Sigmoid colon (tissue), 7 donors: Measurements from ENCODE around the gene DNPEP. TPM values are rescaled to one million over a fixed set of nuclear protein-coding genes. Genes with fewer than 3 reads are reported as not detected.

Source experiments
- DNase-seq: peaks from one replicate; pipeline ENCODE4 v3.0.0-alpha.2; 2019
- H3K27ac ChIP-seq, 4 donors: fragments of 200-600 bp; sonication (generic); one replicate each; pipeline ENCODE4 v1.5.1; 2016 to 2019; ENCODE audit warnings: mild to moderate bottlenecking in 1 of 4
- H3K27me3 ChIP-seq, 3 donors: fragments of 200-600 bp; sonication (generic); one replicate each; pipeline ENCODE4 v1.5.1; 2019; ENCODE audit warnings: mild to moderate bottlenecking in 1 of 3
- H3K36me3 ChIP-seq, 4 donors: fragments of 200-600 bp; sonication (generic); one replicate each; pipeline ENCODE4 v1.5.1; 2016 to 2019
- H3K4me1 ChIP-seq, 4 donors: fragments of 200-600 bp; sonication (generic); one replicate each; pipeline ENCODE4 v1.5.1; 2017 to 2019
- H3K4me3 ChIP-seq, 4 donors: fragments of 200-600 bp; sonication (generic); one replicate each; pipeline ENCODE4 v1.5.1; 2017 to 2019; ENCODE audit warnings: mild to moderate bottlenecking in 2 of 4, moderate library complexity in 1 of 4
- H3K9me3 ChIP-seq, 4 donors: fragments of 200-600 bp in 3 of 4; sonication (generic) in 3 of 4; one replicate each; pipeline versions ENCODE4 v1.5.1 to v1.6.1; 2013 to 2019
- CTCF ChIP-seq, 4 experiments: fragments of 450-650 bp in 3 of 4; fragments of 200-600 bp in 1 of 4; IDR thresholded peaks; one replicate each; pipeline ENCODE4 v1.5.1; 2016 to 2019; ENCODE audit warnings: antibody characterized with exemption in 4 of 4, mild to moderate bottlenecking in 3 of 4, moderate library complexity in 2 of 4
- EP300 ChIP-seq, 4 donors: sonication (generic); formaldehyde crosslinking; IDR thresholded peaks; one replicate each; pipeline ENCODE4 v1.6.1; 2017; ENCODE audit warnings: antibody characterized with exemption in 4 of 4
- POLR2A ChIP-seq, 2 donors: fragments of 450-650 bp; IDR thresholded peaks; one replicate each; pipeline ENCODE4 v1.6.1; 2016; ENCODE audit warnings: antibody characterized with exemption in 2 of 2, mild to moderate bottlenecking in 2 of 2, moderate library complexity in 2 of 2
- POLR2AphosphoS5 ChIP-seq, 4 donors: sonication (generic); formaldehyde crosslinking; IDR thresholded peaks; one replicate each; pipeline ENCODE4 v1.6.1; 2017; ENCODE audit warnings: antibody characterized with exemption in 4 of 4
- WGBS, 2 donors: extraction: QIAGEN DNeasy Blood & Tissue Kit; methylation state at CpG; one replicate each; pipeline ENCODE4 v1.1.7; 2013; 5-methylcytosine and 5-hydroxymethylcytosine counted together
- intact Hi-C: fragments of 100-400 bp; cut with DNase I; formaldehyde crosslinking; loops from one replicate; pipeline ENCODE4 v1.15.1; 2023
- polyA plus RNA-seq, 3 donors: library from polyadenylated mRNA; stranded (reverse); fragments of 200-250 nt; gene quantifications; one replicate each; pipeline ENCODE4 v1.2.3, GENCODE V29; 2013
- small RNA-seq, 3 donors: library from RNA; depleted of rRNA; stranded (forward); fragments of <200 nt; gene quantifications; one replicate each; pipeline ENCODE3, GENCODE V24; 2016
- total RNA-seq, 4 donors: library from RNA; depleted of rRNA; stranded (reverse); fragments of >200 nt; gene quantifications; one replicate each; pipeline ENCODE4 v1.1.0, GENCODE V29; 2016
- donor health status: healthy with polysubstance abuse.
- donor health status: Bipolar disorder and iron deficiency.
- donor health status: healthy.

Gene DNPEP
- total and polyA plus RNA-seq, 7 donors = 43.2 to 137 (median 62.8) TPM

GRCh38 chr2:219325657-219326315 lies 61.9 kb downstream of the DNPEP start:
- Histone ChIP-seq H3K4me1 (no peaks in the 10 kb centered on the region), H3K27ac (no peak overlapping the region), H3K4me3 (no peak overlapping the region), H3K36me3 (no peaks in the 10 kb centered on the region), H3K9me3 (peaks cover 0 to 2% (median 0%) of the 10 kb centered on the region in 4 donors), H3K27me3 (peaks cover 0 to 17% (median 0%) of the 10 kb centered on the region in 3 donors)
- no peak for DNase-seq
- WGBS, 2 donors = 63 to 72% methylated on average over 9 of the region's 9 CpGs
- no peak for TF ChIP-seq CTCF (IDR thresholded peaks at IDR 0.05)
- no peak for TF ChIP-seq POLR2AphosphoS5 (IDR thresholded peaks at IDR 0.05)
- TF ChIP-seq POLR2A (IDR thresholded peaks at IDR 0.05) = no peak
- TF ChIP-seq EP300 (IDR thresholded peaks at IDR 0.05) = no peak
- intact Hi-C loops = no loop called here

GRCh38 chr2:219325136-219325535 lies 62.6 kb downstream of the DNPEP start:
- peaks cover 0 to 14% (median 0%) of the 10 kb centered on the region in 3 donors for H3K27me3 ChIP-seq

GRCh38 chr2:219323434-219323833 lies 64.3 kb downstream of the DNPEP start:
- no peak overlapping the region for H3K4me3 ChIP-seq
- no peaks in the 10 kb centered on the region for H3K36me3 ChIP-seq
- TF ChIP-seq EP300 (IDR thresholded peaks at IDR 0.05) (no peak), CTCF (IDR thresholded peaks at IDR 0.05) (no peak), POLR2A (IDR thresholded peaks at IDR 0.05) (no peak), POLR2AphosphoS5 (IDR thresholded peaks at IDR 0.05) (no peak)
- H3K4me1 ChIP-seq = no peaks in the 10 kb centered on the region
- H3K27ac ChIP-seq = no peak overlapping the region
- intact Hi-C loops = no loop called here
- DNase-seq = no peak
- WGBS, 2 donors = 69 to 74% methylated on average over 4 of the region's 4 CpGs
- H3K27me3 ChIP-seq = peaks cover 0 to 14% (median 0%) of the 10 kb centered on the region in 3 donors
- H3K9me3 ChIP-seq = no peaks in the 10 kb centered on the region

More at GRCh38 chr2:219325136-219325535, 62.6 kb downstream of the DNPEP start:
- TF ChIP-seq CTCF (IDR thresholded peaks at IDR 0.05) (no peak), POLR2A (IDR thresholded peaks at IDR 0.05) (no peak), EP300 (IDR thresholded peaks at IDR 0.05) (no peak), POLR2AphosphoS5 (IDR thresholded peaks at IDR 0.05) (no peak)
- WGBS, 2 donors = 79 to 89% methylated on average over 4 of the region's 4 CpGs
- DNase-seq = no peak
- intact Hi-C loops = no loop called here
- Histone ChIP-seq H3K4me3 (no peak overlapping the region), H3K36me3 (no peaks in the 10 kb centered on the region), H3K4me1 (no peaks in the 10 kb centered on the region), H3K27ac (no peak overlapping the region), H3K9me3 (peaks cover 0 to 2% (median 0%) of the 10 kb centered on the region in 4 donors)

Small RNA genes lying within 50 kb of the gene (small RNA-seq; reads per million reads assigned to genes)
- gene AC053503.3 = 0 reads per million in 3 donors

Other genes with a start within 250 kb of the DNPEP start
- gene NHEJ1, start 227.1 kb downstream of the DNPEP start, total RNA-seq = 10 to 100 TPM; 15.1 to 22.5 (median 18.4) TPM
- 10 to 100 TPM; 23.6 to 60.1 (median 50.2) TPM for gene NHEJ1, start 227.1 kb downstream of the DNPEP start, polyA plus RNA-seq
- 1 to 10 TPM in 1 of 4 donors, under 1 TPM in 3; 0.14 to 3.9 (median 0.67) TPM for gene SLC23A3, start 217.9 kb downstream of the DNPEP start, total RNA-seq
- 1 to 10 TPM in 2 of 3 donors, under 1 TPM in 1; 0.60 to 6.5 (median 1.6) TPM for gene SLC23A3, start 217.9 kb downstream of the DNPEP start, polyA plus RNA-seq
- 10 to 100 TPM; 24.1 to 38.5 (median 34.1) TPM for gene CNPPD1, start 211.0 kb downstream of the DNPEP start, total RNA-seq
- 10 to 100 TPM; 53.5 to 79.5 (median 59.4) TPM for gene CNPPD1, start 211.0 kb downstream of the DNPEP start, polyA plus RNA-seq
- gene RETREG2, start 209.6 kb downstream of the DNPEP start, total RNA-seq = 10 to 100 TPM; 37.3 to 48.2 (median 43.2) TPM
- 10 to 100 TPM; 36.6 to 81.3 (median 43.5) TPM for gene RETREG2, start 209.6 kb downstream of the DNPEP start, polyA plus RNA-seq
- 10 to 100 TPM; 26.9 to 55.8 (median 45.6) TPM for gene ZFAND2B, start 181.1 kb downstream of the DNPEP start, total RNA-seq
- 100 to 1,000 TPM in 1 of 3 donors, 10 to 100 TPM in 2; 52.4 to 103 (median 95.5) TPM for gene ZFAND2B, start 181.1 kb downstream of the DNPEP start, polyA plus RNA-seq
- gene ABCB6, start 169.0 kb downstream of the DNPEP start, total RNA-seq = 10 to 100 TPM; 11.8 to 23.0 (median 16.1) TPM
- 10 to 100 TPM in 1 of 3 donors, 1 to 10 TPM in 1, not detected in 1; 4.8 to 39.3 TPM for gene ABCB6, start 169.0 kb downstream of the DNPEP start, polyA plus RNA-seq
- gene ATG9A, start 158.3 kb downstream of the DNPEP start, total RNA-seq = 10 to 100 TPM; 28.8 to 32.0 (median 29.8) TPM
- 10 to 100 TPM in 2 of 3 donors, 1 to 10 TPM in 1; 7.6 to 40.6 (median 10.2) TPM for gene ATG9A, start 158.3 kb downstream of the DNPEP start, polyA plus RNA-seq
- 10 to 100 TPM; 28.1 to 52.6 (median 41.1) TPM for gene ANKZF1, start 158.1 kb downstream of the DNPEP start, total RNA-seq
- gene ANKZF1, start 158.1 kb downstream of the DNPEP start, polyA plus RNA-seq = 10 to 100 TPM in 1 of 3 donors, 1 to 10 TPM in 2; 9.0 to 36.9 (median 9.7) TPM
- 10 to 100 TPM in 1 of 4 donors, 1 to 10 TPM in 3; 6.9 to 26.0 (median 8.2) TPM for gene GLB1L, start 142.5 kb downstream of the DNPEP start, total RNA-seq
- 1 to 10 TPM; 2.1 to 4.3 (median 3.6) TPM for gene GLB1L, start 142.5 kb downstream of the DNPEP start, polyA plus RNA-seq
- 10 to 100 TPM; 12.2 to 19.9 (median 18.2) TPM for gene STK16, start 142.4 kb downstream of the DNPEP start, total RNA-seq
- 10 to 100 TPM; 45.3 to 61.7 (median 57.1) TPM for gene STK16, start 142.4 kb downstream of the DNPEP start, polyA plus RNA-seq
- gene TUBA4B, start 134.7 kb downstream of the DNPEP start, total RNA-seq = not detected
- not detected for gene TUBA4B, start 134.7 kb downstream of the DNPEP start, polyA plus RNA-seq
- 100 to 1,000 TPM in 1 of 4 donors, 10 to 100 TPM in 3; 47.1 to 109 (median 55.0) TPM for gene TUBA4A, start 134.0 kb downstream of the DNPEP start, total RNA-seq
- gene TUBA4A, start 134.0 kb downstream of the DNPEP start, polyA plus RNA-seq = 10 to 100 TPM; 74.4 to 95.4 (median 76.9) TPM
- 10 to 100 TPM; 27.4 to 42.1 (median 40.0) TPM for gene DNAJB2, start 108.5 kb downstream of the DNPEP start, total RNA-seq
- gene DNAJB2, start 108.5 kb downstream of the DNPEP start, polyA plus RNA-seq = 10 to 100 TPM; 56.4 to 73.9 (median 67.3) TPM
- gene PTPRN, start 78.5 kb downstream of the DNPEP start, total RNA-seq = 1 to 10 TPM; 1.2 to 8.8 (median 7.9) TPM
- 1 to 10 TPM in 1 of 3 donors, not detected in 2; 3.6 TPM for gene PTPRN, start 78.5 kb downstream of the DNPEP start, polyA plus RNA-seq
- not detected for gene RESP18, start 55.2 kb downstream of the DNPEP start, total RNA-seq
- not detected for gene RESP18, start 55.2 kb downstream of the DNPEP start, polyA plus RNA-seq
- gene DES, start 30.5 kb upstream of the DNPEP start, total RNA-seq = over 10,000 TPM in 3 of 4 donors, 1,000 to 10,000 TPM in 1; 7,366 to 30,562 (median 13,340) TPM
- gene DES, start 30.5 kb upstream of the DNPEP start, polyA plus RNA-seq = 100 to 1,000 TPM in 2 of 3 donors, 10 to 100 TPM in 1; 35.1 to 264 (median 162) TPM
- 100 to 1,000 TPM; 123 to 321 (median 194) TPM for gene SPEG, start 46.9 kb upstream of the DNPEP start, total RNA-seq
- gene SPEG, start 46.9 kb upstream of the DNPEP start, polyA plus RNA-seq = 10 to 100 TPM in 2 of 3 donors, 1 to 10 TPM in 1; 6.0 to 25.4 (median 13.4) TPM
- 10 to 100 TPM; 13.9 to 24.7 (median 21.3) TPM for gene GMPPA, start 111.0 kb upstream of the DNPEP start, total RNA-seq
- 10 to 100 TPM; 42.6 to 52.8 (median 44.2) TPM for gene GMPPA, start 111.0 kb upstream of the DNPEP start, polyA plus RNA-seq
- under 1 TPM in 1 of 4 donors, not detected in 3; under 0.01 TPM for gene ASIC4, start 126.6 kb upstream of the DNPEP start, total RNA-seq
- gene ASIC4, start 126.6 kb upstream of the DNPEP start, polyA plus RNA-seq = under 1 TPM in 1 of 3 donors, not detected in 2; 0.07 TPM
- 10 to 100 TPM; 12.5 to 39.1 (median 23.5) TPM for gene CHPF, start 155.9 kb upstream of the DNPEP start, total RNA-seq
- gene CHPF, start 155.9 kb upstream of the DNPEP start, polyA plus RNA-seq = 10 to 100 TPM in 1 of 3 donors, 1 to 10 TPM in 2; 5.5 to 37.3 (median 6.6) TPM
- gene TMEM198, start 156.1 kb upstream of the DNPEP start, total RNA-seq = 1 to 10 TPM in 3 of 4 donors, under 1 TPM in 1; 0.71 to 3.0 (median 1.6) TPM
- 1 to 10 TPM in 2 of 3 donors, not detected in 1; 1.2 to 3.9 TPM for gene TMEM198, start 156.1 kb upstream of the DNPEP start, polyA plus RNA-seq
- gene OBSL1, start 183.6 kb upstream of the DNPEP start, total RNA-seq = 10 to 100 TPM; 34.6 to 83.6 (median 53.3) TPM
- gene OBSL1, start 183.6 kb upstream of the DNPEP start, polyA plus RNA-seq = 10 to 100 TPM in 1 of 3 donors, 1 to 10 TPM in 2; 2.8 to 15.6 (median 7.8) TPM
- under 1 TPM in 2 of 4 donors, not detected in 2; 0.33 to 0.36 TPM for gene INHA, start 184.4 kb upstream of the DNPEP start, total RNA-seq
- gene INHA, start 184.4 kb upstream of the DNPEP start, polyA plus RNA-seq = under 1 TPM in 2 of 3 donors, not detected in 1; 0.31 to 0.46 TPM
- gene STK11IP, start 209.9 kb upstream of the DNPEP start, total RNA-seq = 10 to 100 TPM in 2 of 4 donors, 1 to 10 TPM in 2; 8.4 to 13.0 (median 10.1) TPM
- 10 to 100 TPM in 2 of 3 donors, 1 to 10 TPM in 1; 6.9 to 36.7 (median 10.8) TPM for gene STK11IP, start 209.9 kb upstream of the DNPEP start, polyA plus RNA-seq
- 1 to 10 TPM in 3 of 4 donors, under 1 TPM in 1; 0.99 to 5.0 (median 1.1) TPM for gene SLC4A3, start 239.7 kb upstream of the DNPEP start, total RNA-seq
- gene SLC4A3, start 239.7 kb upstream of the DNPEP start, polyA plus RNA-seq = 1 to 10 TPM in 1 of 3 donors, under 1 TPM in 2; under 0.01 to 1.0 (median 0.46) TPM